PC-3 (cell line): ENCODE measurements around the gene LILRB2. TPM values are rescaled to one million over a fixed set of nuclear protein-coding genes. Genes with fewer than 3 reads are reported as not detected.

Experiments
- ATAC-seq: fragments of 200-7000 bp; cut with Tn5 transposase; 2 replicates; pipeline ENCODE4 v1.9.1; 2020; ENCODE audit warnings: mild to moderate bottlenecking, moderate library complexity
- BruUV-seq: library from RNA; stranded (reverse); fragments of 400-500 nt; replicated peaks from 2 replicates; lab custom pipeline; 2021; lab: Mats Ljungman, UMichigan
- CTCF ChIA-PET: fragments of 300-600 bp; sonication (Branson Sonifier 250); formaldehyde crosslinking; loops from one replicate; lab custom pipeline; 2022; ENCODE audit warnings: antibody characterized with exemption; lab: Charles Lee
- POLR2A ChIA-PET: fragments of 300-600 bp; sonication (Branson Sonifier 250); formaldehyde crosslinking; loops from one replicate; lab custom pipeline; 2022; ENCODE audit warnings: antibody characterized with exemption; ENCODE audit not compliant: unreplicated experiment; lab: Charles Lee
- DNase-seq: peaks from one replicate; pipeline ENCODE4 v3.0.0-alpha.2; 2015
- H2AFZ ChIP-seq: fragments of 300-600 bp; sonication (generic); 2 replicates; pipeline ENCODE4 v1.6.0; 2016; ENCODE audit warnings: antibody characterized with exemption, low read length
- H3F3A ChIP-seq: fragments of 300-600 bp; sonication (generic); one replicate; pipeline ENCODE4 v1.6.0; 2017; ENCODE audit warnings: antibody characterized with exemption, low read length, control low read depth, mild to moderate bottlenecking; ENCODE audit not compliant: unreplicated experiment
- H3K27ac ChIP-seq: fragments of 300-600 bp; sonication (generic); 2 replicates; pipeline ENCODE4 v1.5.1; 2016; ENCODE audit warnings: mild to moderate bottlenecking, low read length
- H3K27me3 ChIP-seq: fragments of 300-600 bp; sonication (generic); 2 replicates; pipeline ENCODE4 v1.6.1; 2016; ENCODE audit warnings: low read length, mixed read lengths
- H3K36me3 ChIP-seq: fragments of 300-600 bp; sonication (generic); 2 replicates; pipeline ENCODE4 v1.6.1; 2016; ENCODE audit warnings: low read depth, mixed run types, low read length, mixed read lengths
- H3K4me1 ChIP-seq: fragments of 300-600 bp; sonication (generic); 2 replicates; pipeline ENCODE4 v1.5.1; 2016; ENCODE audit warnings: low read length; ENCODE audit not compliant: insufficient read depth
- H3K4me2 ChIP-seq: fragments of 300-600 bp; sonication (generic); 2 replicates; pipeline ENCODE4 v1.6.0; 2016; ENCODE audit warnings: low read length
- H3K4me3 ChIP-seq: fragments of 300-600 bp; sonication (generic); 2 replicates; pipeline ENCODE4 v1.5.1; 2016; ENCODE audit warnings: mild to moderate bottlenecking, low read length, mixed read lengths
- H3K79me2 ChIP-seq: fragments of 300-600 bp; sonication (generic); 2 replicates; pipeline ENCODE4 v1.6.1; 2017; ENCODE audit warnings: low read length, mixed read lengths
- H3K9ac ChIP-seq: fragments of 300-600 bp; sonication (generic); 2 replicates; pipeline ENCODE4 v1.6.0; 2016; ENCODE audit warnings: mild to moderate bottlenecking, low read length
- H3K9me2 ChIP-seq: fragments of 300-600 bp; sonication (generic); replicated peaks from 2 replicates; pipeline ENCODE4 v1.6.1; 2016; ENCODE audit warnings: mixed run types, low read length, mixed read lengths
- H3K9me3 ChIP-seq: fragments of 300-600 bp; sonication (generic); 2 replicates; pipeline ENCODE4 v1.6.1; 2016; ENCODE audit warnings: low read length, mixed read lengths
- H4K20me1 ChIP-seq: fragments of 300-600 bp; sonication (generic); 2 replicates; pipeline ENCODE4 v1.6.1; 2016; ENCODE audit warnings: low read length, mixed read lengths
- CTCF ChIP-seq: fragments of 300-600 bp; sonication (generic); conservative IDR thresholded peaks from 2 replicates; pipeline ENCODE4 v1.5.1; 2017; ENCODE audit warnings: antibody characterized with exemption, low read depth, mild to moderate bottlenecking, low read length
- EZH2 ChIP-seq: fragments of 300-600 bp; sonication (generic); IDR thresholded peaks from one replicate; pipeline ENCODE4 v1.6.1; 2017; ENCODE audit warnings: antibody characterized with exemption, mild to moderate bottlenecking, low read length; ENCODE audit not compliant: unreplicated experiment
- EZH2phosphoT487 ChIP-seq: fragments of 300-600 bp; sonication (generic); IDR thresholded peaks from 2 replicates; pipeline ENCODE4 v1.6.1; 2018; ENCODE audit warnings: mild to moderate bottlenecking, antibody characterized with exemption, low read length, borderline replicate concordance
- intact Hi-C: fragments of 100-400 bp; cut with micrococcal nuclease; formaldehyde crosslinking; loops from 2 replicates; pipeline ENCODE4 v1.9.0; 2023
- total RNA-seq: library from RNA; depleted of rRNA; stranded (reverse); fragments of >200 nt; gene quantifications from 2 replicates; pipeline ENCODE4 v1.2.3, GENCODE V29; 2014

Gene LILRB2
- total RNA-seq, 1 experiment from 2014 or later, result not detected

DNA sequence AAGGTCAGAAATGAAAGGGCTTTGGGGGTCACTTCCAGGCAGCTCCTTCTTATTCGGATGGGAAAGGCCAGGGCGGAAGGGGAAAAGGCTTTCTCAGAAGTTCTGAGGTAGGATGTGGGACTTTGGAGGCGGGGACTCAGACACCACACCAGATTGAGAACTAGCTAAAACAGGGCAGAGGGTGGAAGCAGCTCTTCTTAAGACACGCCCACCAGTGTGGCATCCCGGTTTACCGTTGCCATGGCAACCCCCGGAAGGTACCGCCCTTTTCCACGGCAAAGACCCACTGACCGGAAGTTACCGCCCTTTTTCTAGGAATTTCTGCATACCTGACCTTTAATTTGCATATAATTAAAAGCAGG lies 35.8 kb upstream of the LILRB2 start:
- H3K27ac ChIP-seq, result no peak overlapping the region
- no peak for ATAC-seq
- H3K79me2 ChIP-seq, result no peaks in the 10 kb centered on the region
- no peaks in the 10 kb centered on the region for H4K20me1 ChIP-seq
- H3K9me3 ChIP-seq, result no peaks in the 10 kb centered on the region
- ChIA-PET CTCF (interaction anchor here (0.8 kb wide), 1 partner anchor 74 kb away, joined by 4 read pairs; no protein-coding TSS in a partner anchor), POLR2A (no interaction called here)
- no peaks in the 10 kb centered on the region for H3K36me3 ChIP-seq
- H3F3A ChIP-seq, result no peaks in the 10 kb centered on the region
- no peak overlapping the region for H3K9ac ChIP-seq
- intact Hi-C loops, result no loop called here
- TF ChIP-seq CTCF (no peak), EZH2phosphoT487 (no peak), EZH2 (no peak)
- no TSS peak for BruUV-seq
- H3K4me1 ChIP-seq, result no peaks in the 10 kb centered on the region
- no peak overlapping the region for H2AFZ ChIP-seq
- no peak overlapping the region for H3K4me3 ChIP-seq
- H3K9me2 ChIP-seq, result no peaks in the 10 kb centered on the region
- DNase-seq, result no peak
- peaks cover 93% of the 10 kb centered on the region for H3K27me3 ChIP-seq
- no peak overlapping the region for H3K4me2 ChIP-seq

- no peaks in the 10 kb centered on the region for H3K9me3 ChIP-seq
- no peak overlapping the region for H3K9ac ChIP-seq
- peaks cover 94% of the 10 kb centered on the region for H3K27me3 ChIP-seq
- no peaks in the 10 kb centered on the region for H3K36me3 ChIP-seq
- TF ChIP-seq CTCF, result no peak
- TF ChIP-seq EZH2phosphoT487, result no peak
- TF ChIP-seq EZH2, result no peak
- no peaks in the 10 kb centered on the region for H3F3A ChIP-seq
- CTCF ChIA-PET, result interaction anchor here (0.8 kb wide), 1 partner anchor 75 kb away, joined by 4 read pairs; no protein-coding TSS in a partner anchor
- POLR2A ChIA-PET, result no interaction called here
- H4K20me1 ChIP-seq, result no peaks in the 10 kb centered on the region
- no peaks in the 10 kb centered on the region for H3K4me1 ChIP-seq
- ATAC-seq (no peak), DNase-seq (no peak)
- no peaks in the 10 kb centered on the region for H3K79me2 ChIP-seq
- BruUV-seq, result no TSS peak
- H3K9me2 ChIP-seq, result no peaks in the 10 kb centered on the region
- H3K27ac ChIP-seq, result no peak overlapping the region
- intact Hi-C loops, result no loop called here
- no peak overlapping the region for H3K4me3 ChIP-seq
- no peak overlapping the region for H3K4me2 ChIP-seq
- no peak overlapping the region for H2AFZ ChIP-seq
Observed at GRCh38 chr19:54315956-54316355, 35.0 kb upstream of the LILRB2 start.

GRCh38 chr19:54312436-54313377 lies 31.8 kb upstream of the LILRB2 start, which contains the start of gene LILRA5:
TSS of gene LILRA5 (minus strand) at chr19:54313166. CDS start at chr19:54313019, 147 bp downstream.
- intact Hi-C loops, result no loop called here
- CTCF ChIA-PET, result no interaction called here
- peak; percentile 29; the same call in 1 of the 2 replicates for ATAC-seq

More at GRCh38 chr19:54312436-54313377, 31.8 kb upstream of the LILRB2 start, which contains the start of gene LILRA5:
- H3F3A ChIP-seq, result no peaks in the 10 kb centered on the region
- TF ChIP-seq EZH2 (no peak), CTCF (no peak), EZH2phosphoT487 (no peak)
- H3K4me3 ChIP-seq, result no peak within 1 kb of the TSS
- peaks cover 82% of the 10 kb centered on the region for H3K27me3 ChIP-seq
- no peaks in the 10 kb centered on the region for H3K9me3 ChIP-seq
- no peak within 1 kb of the TSS for H3K27ac ChIP-seq
- POLR2A ChIA-PET, result no interaction called here
- no peak within 1 kb of the TSS for H2AFZ ChIP-seq
- no peak within 1 kb of the TSS for H3K9ac ChIP-seq
- H3K4me1 ChIP-seq, result no peaks in the 10 kb centered on the region
- H3K9me2 ChIP-seq, result no peaks in the 10 kb centered on the region
- H3K36me3 ChIP-seq, result no peaks in the 10 kb centered on the region
- no peaks in the 10 kb centered on the region for H4K20me1 ChIP-seq
- DNase-seq, result no peak
- BruUV-seq, result no TSS peak
- no peaks in the 10 kb centered on the region for H3K79me2 ChIP-seq
- H3K4me2 ChIP-seq, result no peak within 1 kb of the TSS
